Activated CD4-positive, alpha-beta T cell treated with anti-CD3 and anti-CD28 coated beads for 36 hours (primary cell): Measurements from ENCODE around the gene CLGN. TPM values are rescaled to one million over a fixed set of nuclear protein-coding genes. Genes with fewer than 3 reads are reported as not detected.

ENCODE experiments used
- ATAC-seq: fragments of 200-7000 bp; cut with Tn5 transposase; one replicate; pipeline ENCODE4 v1.10.0; 2021; ENCODE audit warnings: mild to moderate bottlenecking, moderate library complexity
- CTCF ChIA-PET: fragments of 350-600 bp; sonication (Branson Sonifier 250); formaldehyde crosslinking; loops from one replicate; lab custom pipeline; 2021; ENCODE audit warnings: antibody characterized with exemption; lab: Charles Lee
- POLR2A ChIA-PET: fragments of 350-600 bp; sonication (Branson Sonifier 250); formaldehyde crosslinking; loops from one replicate; lab custom pipeline; 2021; ENCODE audit warnings: antibody characterized with exemption, inconsistent platforms; lab: Charles Lee
- DNase-seq: peaks from one replicate; pipeline ENCODE4 v3.0.0-alpha.2; 2020
- H3K27ac Mint-ChIP-seq: one replicate; pipeline ENCODE4 v1.8.0; 2021; ENCODE audit warnings: mixed read lengths
- H3K27me3 Mint-ChIP-seq: one replicate; pipeline ENCODE4 v1.8.0; 2021; ENCODE audit warnings: mixed read lengths
- H3K36me3 Mint-ChIP-seq: one replicate; pipeline ENCODE4 v1.8.0; 2021; ENCODE audit warnings: low read depth, mixed read lengths
- H3K4me1 Mint-ChIP-seq: one replicate; pipeline ENCODE4 v1.8.0; 2021; ENCODE audit warnings: mixed read lengths
- H3K4me3 Mint-ChIP-seq: one replicate; pipeline ENCODE4 v1.8.0; 2021; ENCODE audit warnings: mild to moderate bottlenecking, moderate library complexity, mixed read lengths
- H3K9me3 Mint-ChIP-seq: one replicate; pipeline ENCODE4 v1.8.0; 2021; ENCODE audit warnings: low read depth, mixed read lengths
- intact Hi-C, 2 experiments: fragments of 100-400 bp; cut with DNase I in 1 of 2; cut with micrococcal nuclease in 1 of 2; formaldehyde crosslinking; loops; one replicate each; pipeline versions ENCODE4 v1.14.2 to v1.15.1; 2022 to 2024; cut with DNase I, micrococcal nuclease
- total RNA-seq, 2 experiments: library from RNA; stranded (reverse); gene quantifications; one replicate each; pipeline ENCODE4 v1.2.3, GENCODE V29; 2021

Gene CLGN
- total RNA-seq, 2 experiments from 2014 or later = 0.18 to 0.19 TPM

GRCh38 chr4:140358281-140358680 is 69.2 kb downstream of the CLGN start:
- Mint-ChIP-seq H3K4me3 (no peak overlapping the region), H3K4me1 (peaks cover 12% of the 10 kb centered on the region), H3K27ac (no peak overlapping the region), H3K9me3 (no peaks in the 10 kb centered on the region), H3K36me3 (no peaks in the 10 kb centered on the region), H3K27me3 (peaks cover 3% of the 10 kb centered on the region)
- ChIA-PET CTCF (interaction anchor here (0.5 to 1.0 kb wide), 4 partner anchors 10 to 288 kb away, joined by 3 to 4 read pairs (median 4); partner anchors contain the start of gene SCOC), POLR2A (no interaction called here)
- intact Hi-C loops = no loop called here
- no peak for DNase-seq
- no peak for ATAC-seq

- ATAC-seq (no peak), DNase-seq (no peak)
- intact Hi-C loops = no loop called here
- no peak overlapping the region for H3K4me3 Mint-ChIP-seq
- peaks cover 12% of the 10 kb centered on the region for H3K4me1 Mint-ChIP-seq
- CTCF ChIA-PET = interaction anchor here (0.7 to 1.0 kb wide), 4 partner anchors 10 to 247 kb away, joined by 3 to 4 read pairs (median 4); partner anchors contain the start of gene SCOC
- H3K9me3 Mint-ChIP-seq = no peaks in the 10 kb centered on the region
- H3K36me3 Mint-ChIP-seq = no peaks in the 10 kb centered on the region
- H3K27me3 Mint-ChIP-seq = peaks cover 3% of the 10 kb centered on the region
- POLR2A ChIA-PET = no interaction called here
- no peak overlapping the region for H3K27ac Mint-ChIP-seq
These were observed 69.6 kb downstream of the CLGN start for GRCh38 chr4:140357868-140358267.

- ChIA-PET POLR2A (no interaction called here), CTCF (no interaction called here)
- no peaks in the 10 kb centered on the region for H3K9me3 Mint-ChIP-seq
- H3K4me3 Mint-ChIP-seq = no peak overlapping the region
- peaks cover 3% of the 10 kb centered on the region for H3K27me3 Mint-ChIP-seq
- intact Hi-C loops = no loop called here
- no peak for ATAC-seq
- no peak for DNase-seq
- no peaks in the 10 kb centered on the region for H3K36me3 Mint-ChIP-seq
- H3K27ac Mint-ChIP-seq = no peak overlapping the region
- peaks cover 12% of the 10 kb centered on the region for H3K4me1 Mint-ChIP-seq
These were observed 72.2 kb downstream of the CLGN start for GRCh38 chr4:140355288-140355687.

- DNase-seq (no peak), ATAC-seq (no peak)
- Mint-ChIP-seq H3K27me3 (peaks cover 6% of the 10 kb centered on the region), H3K9me3 (no peaks in the 10 kb centered on the region), H3K4me1 (peaks cover 12% of the 10 kb centered on the region), H3K4me3 (no peak overlapping the region), H3K27ac (no peak overlapping the region), H3K36me3 (no peaks in the 10 kb centered on the region)
- ChIA-PET POLR2A (interaction anchor here (0.7 to 0.8 kb wide), 2 partner anchors 248 to 1103 kb away, joined by 3 to 4 read pairs; no protein-coding TSS in a partner anchor), CTCF (interaction anchor here (0.6 to 1.4 kb wide), 6 partner anchors 11 to 700 kb away, joined by 3 to 5 read pairs (median 3); partner anchors contain the start of gene SCOC)
- intact Hi-C loops = no loop called here
These were observed 73.7 kb downstream of the CLGN start for GRCh38 chr4:140353786-140354185.

- no peak for ATAC-seq
- H3K27me3 Mint-ChIP-seq = peaks cover 5% of the 10 kb centered on the region
- ChIA-PET CTCF (interaction anchor here (1.3 to 4.4 kb wide), 3 partner anchors 9 to 21 kb away, joined by 3 to 24 read pairs (median 5); no protein-coding TSS in a partner anchor), POLR2A (no interaction called here)
- intact Hi-C loops = no loop called here
- H3K36me3 Mint-ChIP-seq = no peaks in the 10 kb centered on the region
- peaks cover 12% of the 10 kb centered on the region for H3K4me1 Mint-ChIP-seq
- no peak overlapping the region for H3K4me3 Mint-ChIP-seq
- no peaks in the 10 kb centered on the region for H3K9me3 Mint-ChIP-seq
- DNase-seq = no peak
- no peak overlapping the region for H3K27ac Mint-ChIP-seq
These were observed 76.1 kb downstream of the CLGN start for GRCh38 chr4:140351093-140352075.

GRCh38 chr4:140349816-140350215 is 77.6 kb downstream of the CLGN start:
- intact Hi-C loops = no loop called here

GRCh38 chr4:140346136-140346535 is 81.3 kb downstream of the CLGN start:
- peaks cover 3% of the 10 kb centered on the region for H3K4me1 Mint-ChIP-seq
- no peak overlapping the region for H3K27ac Mint-ChIP-seq
- DNase-seq (no peak), ATAC-seq (no peak)
- H3K27me3 Mint-ChIP-seq = peaks cover 11% of the 10 kb centered on the region
- no peak overlapping the region for H3K4me3 Mint-ChIP-seq
- no peaks in the 10 kb centered on the region for H3K36me3 Mint-ChIP-seq
- intact Hi-C loops = no loop called here
- POLR2A ChIA-PET = no interaction called here
- CTCF ChIA-PET = interaction anchor here (5.3 kb wide), 1 partner anchor 15 kb away, joined by 29 read pairs; no protein-coding TSS in a partner anchor
- H3K9me3 Mint-ChIP-seq = no peaks in the 10 kb centered on the region

More at GRCh38 chr4:140349816-140350215, 77.6 kb downstream of the CLGN start:
- peaks cover 12% of the 10 kb centered on the region for H3K4me1 Mint-ChIP-seq
- no peaks in the 10 kb centered on the region for H3K36me3 Mint-ChIP-seq
- ATAC-seq (no peak), DNase-seq (no peak)
- peaks cover 5% of the 10 kb centered on the region for H3K27me3 Mint-ChIP-seq
- ChIA-PET POLR2A (no interaction called here), CTCF (interaction anchor here (4.4 kb wide), 1 partner anchor 10 kb away, joined by 24 read pairs; no protein-coding TSS in a partner anchor)
- no peaks in the 10 kb centered on the region for H3K9me3 Mint-ChIP-seq
- H3K27ac Mint-ChIP-seq = no peak overlapping the region
- no peak overlapping the region for H3K4me3 Mint-ChIP-seq

GRCh38 chr4:140344621-140345020 is 82.8 kb downstream of the CLGN start:
- Mint-ChIP-seq H3K27me3 (peaks cover 8% of the 10 kb centered on the region), H3K27ac (no peak overlapping the region), H3K36me3 (no peaks in the 10 kb centered on the region), H3K4me1 (peaks cover 3% of the 10 kb centered on the region), H3K9me3 (no peaks in the 10 kb centered on the region), H3K4me3 (no peak overlapping the region)
- ChIA-PET POLR2A (no interaction called here), CTCF (interaction anchor here (5.3 kb wide), 1 partner anchor 17 kb away, joined by 29 read pairs; no protein-coding TSS in a partner anchor)
- ATAC-seq (no peak), DNase-seq (no peak)
- intact Hi-C loops = no loop called here

GRCh38 chr4:140344101-140344500 is 83.3 kb downstream of the CLGN start:
- Mint-ChIP-seq H3K4me3 (no peak overlapping the region), H3K27ac (no peak overlapping the region), H3K9me3 (no peaks in the 10 kb centered on the region), H3K27me3 (peaks cover 8% of the 10 kb centered on the region), H3K4me1 (peaks cover 3% of the 10 kb centered on the region), H3K36me3 (no peaks in the 10 kb centered on the region)
- ChIA-PET POLR2A (no interaction called here), CTCF (interaction anchor here (0.6 to 5.3 kb wide), 5 partner anchors 14 to 431 kb away, joined by 3 to 29 read pairs (median 3); no protein-coding TSS in a partner anchor)
- intact Hi-C loops = no loop called here
- ATAC-seq = no peak
- DNase-seq = no peak

- Mint-ChIP-seq H3K36me3 (no peaks in the 10 kb centered on the region), H3K27ac (no peak overlapping the region), H3K27me3 (peaks cover 8% of the 10 kb centered on the region), H3K4me3 (no peak overlapping the region), H3K9me3 (no peaks in the 10 kb centered on the region), H3K4me1 (peaks cover 3% of the 10 kb centered on the region)
- intact Hi-C loops = no loop called here
- no peak for DNase-seq
- ChIA-PET CTCF (interaction anchor here (0.6 to 5.3 kb wide), 4 partner anchors 13 to 432 kb away, joined by 3 to 29 read pairs (median 3); no protein-coding TSS in a partner anchor), POLR2A (no interaction called here)
- no peak for ATAC-seq
These were observed 84.1 kb downstream of the CLGN start for GRCh38 chr4:140343303-140343702.

- no peak overlapping the region for H3K4me3 Mint-ChIP-seq
- CTCF ChIA-PET = interaction anchor here (1.2 to 5.3 kb wide), 2 partner anchors 12 to 19 kb away, joined by 4 to 29 read pairs; no protein-coding TSS in a partner anchor
- no peaks in the 10 kb centered on the region for H3K36me3 Mint-ChIP-seq
- peaks cover 3% of the 10 kb centered on the region for H3K4me1 Mint-ChIP-seq
- peaks cover 6% of the 10 kb centered on the region for H3K27me3 Mint-ChIP-seq
- no peaks in the 10 kb centered on the region for H3K9me3 Mint-ChIP-seq
- POLR2A ChIA-PET = no interaction called here
- H3K27ac Mint-ChIP-seq = no peak overlapping the region
- intact Hi-C loops = no loop called here
- no peak for DNase-seq
- no peak for ATAC-seq
These were observed 84.8 kb downstream of the CLGN start for GRCh38 chr4:140342620-140343019.
